ENCODE measurements around the gene WT1. TPM values are rescaled to one million over a fixed set of nuclear protein-coding genes. Genes with fewer than 3 reads are reported as not detected.
A peak's percentile ranks its signal among the peaks of the same experiment; 100 is the strongest.
"Not testable (repeated sequence)": the region's sequence is repeated elsewhere in the genome, so short reads cannot be mapped to it uniquely, and the experiment has no call there.

Gene WT1
- total and polyA plus RNA-seq, 2 donors from 2014 or later, result 0.66 to 15.0 TPM

- Histone ChIP-seq H3K9ac (ENCODE audit: low read length in 3 of 3) (no peak overlapping the region), H3K27me3 (ENCODE audit: control insufficient read depth, insufficient read depth, low read length) (no peaks in the 10 kb centered on the region), H3K27ac (ENCODE audit: low read depth in 2 of 2, low read length in 2 of 2) (no peak overlapping the region), H3K36me3 (ENCODE audit: control insufficient read depth in 2 of 3, insufficient read depth in 3 of 3, low read length in 3 of 3) (no peaks in the 10 kb centered on the region), H3K4me1 (ENCODE audit: control insufficient read depth in 2 of 3, insufficient read depth in 2 of 3, low read depth in 1 of 3, low read length in 3 of 3) (no peaks in the 10 kb centered on the region), H3K4me3 (ENCODE audit: low read length in 3 of 3) (no peak overlapping the region), H3K9me3 (ENCODE audit: control insufficient read depth in 2 of 3, insufficient read depth in 1 of 3, low read length in 3 of 3) (no peaks in the 10 kb centered on the region)
- TF ChIP-seq, protein P1, sequence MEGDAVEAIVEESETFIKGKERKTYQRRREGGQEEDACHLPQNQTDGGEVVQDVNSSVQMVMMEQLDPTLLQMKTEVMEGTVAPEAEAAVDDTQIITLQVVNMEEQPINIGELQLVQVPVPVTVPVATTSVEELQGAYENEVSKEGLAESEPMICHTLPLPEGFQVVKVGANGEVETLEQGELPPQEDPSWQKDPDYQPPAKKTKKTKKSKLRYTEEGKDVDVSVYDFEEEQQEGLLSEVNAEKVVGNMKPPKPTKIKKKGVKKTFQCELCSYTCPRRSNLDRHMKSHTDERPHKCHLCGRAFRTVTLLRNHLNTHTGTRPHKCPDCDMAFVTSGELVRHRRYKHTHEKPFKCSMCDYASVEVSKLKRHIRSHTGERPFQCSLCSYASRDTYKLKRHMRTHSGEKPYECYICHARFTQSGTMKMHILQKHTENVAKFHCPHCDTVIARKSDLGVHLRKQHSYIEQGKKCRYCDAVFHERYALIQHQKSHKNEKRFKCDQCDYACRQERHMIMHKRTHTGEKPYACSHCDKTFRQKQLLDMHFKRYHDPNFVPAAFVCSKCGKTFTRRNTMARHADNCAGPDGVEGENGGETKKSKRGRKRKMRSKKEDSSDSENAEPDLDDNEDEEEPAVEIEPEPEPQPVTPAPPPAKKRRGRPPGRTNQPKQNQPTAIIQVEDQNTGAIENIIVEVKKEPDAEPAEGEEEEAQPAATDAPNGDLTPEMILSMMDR (IDR thresholded peaks at IDR 0.05; ENCODE audit: borderline replicate concordance, extremely low read depth, insufficient read depth), result no peak
- FAIRE-seq (no peak), DNase-seq (no peak)
- intact Hi-C loops (cut with DNase I), result no loop called here
Measured at GRCh38 chr11:32375826-32376225, 59.5 kb downstream of the WT1 start.

- intact Hi-C loops (cut with DNase I), result no loop called here
- H3K4me3 ChIP-seq (ENCODE audit: low read length in 3 of 3), result no peak overlapping the region
- H3K27ac ChIP-seq (ENCODE audit: low read depth in 2 of 2, low read length in 2 of 2), result no peak overlapping the region
- no peaks in the 10 kb centered on the region for H3K4me1 ChIP-seq (ENCODE audit: control insufficient read depth in 2 of 3, insufficient read depth in 2 of 3, low read depth in 1 of 3, low read length in 3 of 3)
- H3K9me3 ChIP-seq (ENCODE audit: control insufficient read depth in 2 of 3, insufficient read depth in 1 of 3, low read length in 3 of 3), result no peaks in the 10 kb centered on the region
- no peaks in the 10 kb centered on the region for H3K27me3 ChIP-seq (ENCODE audit: control insufficient read depth, insufficient read depth, low read length)
- H3K9ac ChIP-seq (ENCODE audit: low read length in 3 of 3), result no peak overlapping the region
- TF ChIP-seq, protein P1 (IDR thresholded peaks at IDR 0.05; ENCODE audit: borderline replicate concordance, extremely low read depth, insufficient read depth), result peak; percentile 12
- DNase-seq (peak in 1 of 5 donors; percentile 61), FAIRE-seq (no peak)
- H3K36me3 ChIP-seq (ENCODE audit: control insufficient read depth in 2 of 3, insufficient read depth in 3 of 3, low read length in 3 of 3), result no peaks in the 10 kb centered on the region
Measured at GRCh38 chr11:32374261-32374711, 61.1 kb downstream of the WT1 start.

DNA sequence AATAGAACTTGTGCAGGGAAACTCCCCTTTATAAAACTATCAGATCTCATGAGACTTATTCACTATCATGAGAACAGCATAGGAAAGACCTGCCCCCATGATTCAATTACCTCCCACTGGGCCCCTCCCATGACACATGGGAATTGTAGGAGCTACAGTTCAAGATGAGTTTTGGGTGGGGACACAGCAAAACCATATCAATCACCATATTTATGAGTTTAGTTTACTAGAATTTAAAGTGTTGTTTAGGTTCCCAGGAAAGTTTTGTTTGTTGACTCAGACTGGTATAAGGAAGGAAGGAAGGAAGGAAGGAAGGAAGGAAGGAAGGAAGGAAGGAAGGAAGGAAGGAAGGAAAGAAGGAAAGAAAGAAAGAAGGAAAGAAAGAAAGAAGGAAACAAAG is 65.4 kb downstream of the WT1 start:
- H3K9ac ChIP-seq (ENCODE audit: low read length in 3 of 3); H3K4me1 ChIP-seq (ENCODE audit: control insufficient read depth in 2 of 3, insufficient read depth in 2 of 3, low read depth in 1 of 3, low read length in 3 of 3); H3K9me3 ChIP-seq (ENCODE audit: control insufficient read depth in 2 of 3, insufficient read depth in 1 of 3, low read length in 3 of 3); H3K4me3 ChIP-seq (ENCODE audit: low read length in 3 of 3); FAIRE-seq; H3K36me3 ChIP-seq (ENCODE audit: control insufficient read depth in 2 of 3, insufficient read depth in 3 of 3, low read length in 3 of 3); H3K27ac ChIP-seq (ENCODE audit: low read depth in 2 of 2, low read length in 2 of 2); intact Hi-C loops (cut with DNase I); H3K27me3 ChIP-seq (ENCODE audit: control insufficient read depth, insufficient read depth, low read length); DNase-seq: not testable (repeated sequence)

- H3K36me3 ChIP-seq (ENCODE audit: control insufficient read depth in 2 of 3, insufficient read depth in 3 of 3, low read length in 3 of 3), result no peaks in the 10 kb centered on the region
- TF ChIP-seq, protein P1 (IDR thresholded peaks at IDR 0.05; ENCODE audit: borderline replicate concordance, extremely low read depth, insufficient read depth), result no peak
- no peaks in the 10 kb centered on the region for H3K27me3 ChIP-seq (ENCODE audit: control insufficient read depth, insufficient read depth, low read length)
- H3K9me3 ChIP-seq (ENCODE audit: control insufficient read depth in 2 of 3, insufficient read depth in 1 of 3, low read length in 3 of 3), result no peaks in the 10 kb centered on the region
- intact Hi-C loops (cut with DNase I), result no loop called here
- no peak overlapping the region for H3K27ac ChIP-seq (ENCODE audit: low read depth in 2 of 2, low read length in 2 of 2)
- no peaks in the 10 kb centered on the region for H3K4me1 ChIP-seq (ENCODE audit: control insufficient read depth in 2 of 3, insufficient read depth in 2 of 3, low read depth in 1 of 3, low read length in 3 of 3)
- no peak overlapping the region for H3K9ac ChIP-seq (ENCODE audit: low read length in 3 of 3)
- DNase-seq (no peak), FAIRE-seq (no peak)
- H3K4me3 ChIP-seq (ENCODE audit: low read length in 3 of 3), result no peak overlapping the region
Measured at GRCh38 chr11:32366666-32367065, 68.7 kb downstream of the WT1 start.
